Caco-2 (cell line): Measurements from ENCODE around the gene TTC6. TPM values are rescaled to one million over a fixed set of nuclear protein-coding genes. Genes with fewer than 3 reads are reported as not detected.

Experiments used
- BruUV-seq: library from RNA; stranded (reverse); fragments of 400-500 nt; replicated peaks from 2 replicates; lab custom pipeline; 2021; lab: Mats Ljungman, UMichigan
- CTCF ChIA-PET: fragments of 300-600 bp; sonication (Branson Sonifier 250); formaldehyde crosslinking; loops from one replicate; lab custom pipeline; 2022; ENCODE audit warnings: antibody characterized with exemption; lab: Charles Lee
- POLR2A ChIA-PET: fragments of 300-600 bp; sonication (Branson Sonifier 250); formaldehyde crosslinking; loops from one replicate; lab custom pipeline; 2022; ENCODE audit warnings: antibody characterized with exemption; lab: Charles Lee
- DNase-seq, 2 experiments: peaks; one replicate each; pipeline versions ENCODE4 v3.0.0 to v3.0.0-alpha.2; 2020 to 2022
- H3K27me3 ChIP-seq: replicated peaks from 2 replicates; pipeline ENCODE4 v1.6.0; 2011; ENCODE audit warnings: low read length; ENCODE audit not compliant: control insufficient read depth, insufficient read depth
- H3K36me3 ChIP-seq: 2 replicates; pipeline ENCODE4 v1.5.1; 2011; ENCODE audit warnings: low read length; ENCODE audit not compliant: control insufficient read depth, insufficient read depth
- H3K4me1 ChIP-seq: fragments of 250-450 bp; sonication (Bioruptor Pico); 2 replicates; pipeline ENCODE4 v1.5.1; 2020; ENCODE audit warnings: mild to moderate bottlenecking
- H3K4me3 ChIP-seq: 2 replicates; pipeline ENCODE4 v1.5.1; 2011; ENCODE audit warnings: low read depth, mild to moderate bottlenecking, control low read depth, low read length
- H3K9me3 ChIP-seq: fragments of 250-450 bp; sonication (Bioruptor Pico); 2 replicates; pipeline ENCODE4 v1.5.1; 2020; ENCODE audit warnings: mild to moderate bottlenecking, moderate library complexity
- H3K27ac Mint-ChIP-seq: one replicate; pipeline ENCODE4 v1.8.0; 2022; ENCODE audit warnings: mixed read lengths; ENCODE audit not compliant: unreplicated experiment
- H3K27me3 Mint-ChIP-seq: one replicate; pipeline ENCODE4 v1.8.0; 2022; ENCODE audit warnings: mixed read lengths; ENCODE audit not compliant: insufficient read depth, unreplicated experiment
- H3K36me3 Mint-ChIP-seq: one replicate; pipeline ENCODE4 v1.8.0; 2022; ENCODE audit warnings: mild to moderate bottlenecking, mixed read lengths; ENCODE audit not compliant: insufficient read depth, unreplicated experiment
- H3K4me1 Mint-ChIP-seq: one replicate; pipeline ENCODE4 v1.8.0; 2022; ENCODE audit warnings: low read depth, mixed read lengths; ENCODE audit not compliant: unreplicated experiment
- H3K4me3 Mint-ChIP-seq: one replicate; pipeline ENCODE4 v1.8.0; 2022; ENCODE audit warnings: mild to moderate bottlenecking, moderate library complexity, mixed read lengths; ENCODE audit not compliant: unreplicated experiment
- H3K9me3 Mint-ChIP-seq: one replicate; pipeline ENCODE4 v1.8.0; 2022; ENCODE audit warnings: mixed read lengths; ENCODE audit not compliant: unreplicated experiment
- intact Hi-C: fragments of 100-400 bp; cut with micrococcal nuclease; formaldehyde crosslinking; loops from one replicate; pipeline ENCODE4 v1.10.0; 2022; ENCODE audit not compliant: unreplicated experiment
- total RNA-seq: library from RNA; stranded (reverse); gene quantifications from 2 replicates; pipeline ENCODE4 v1.2.3, GENCODE V29; 2022
- TF ChIP-seq, protein P1 (sequence below), 2 experiments: fragments of 200-600 bp in 1 of 2; IDR thresholded peaks; 1 replicate in 1 of 2; 2 replicates in 1 of 2; pipeline versions ENCODE4 v1.5.1 to v1.8.0; 2011 to 2022; ENCODE audit warnings: antibody characterized with exemption in 1 of 2, control low read depth in 1 of 2, inconsistent platforms in 1 of 2, low read depth in 1 of 2, low read length in 1 of 2, mild to moderate bottlenecking in 1 of 2, moderate library complexity in 1 of 2; ENCODE audit not compliant: insufficient read depth in 1 of 2, severe bottlenecking in 1 of 2, unreplicated experiment in 1 of 2

TTC6 gene
- total RNA-seq, 1 experiment from 2014 or later, result 19.4 TPM

DNA sequence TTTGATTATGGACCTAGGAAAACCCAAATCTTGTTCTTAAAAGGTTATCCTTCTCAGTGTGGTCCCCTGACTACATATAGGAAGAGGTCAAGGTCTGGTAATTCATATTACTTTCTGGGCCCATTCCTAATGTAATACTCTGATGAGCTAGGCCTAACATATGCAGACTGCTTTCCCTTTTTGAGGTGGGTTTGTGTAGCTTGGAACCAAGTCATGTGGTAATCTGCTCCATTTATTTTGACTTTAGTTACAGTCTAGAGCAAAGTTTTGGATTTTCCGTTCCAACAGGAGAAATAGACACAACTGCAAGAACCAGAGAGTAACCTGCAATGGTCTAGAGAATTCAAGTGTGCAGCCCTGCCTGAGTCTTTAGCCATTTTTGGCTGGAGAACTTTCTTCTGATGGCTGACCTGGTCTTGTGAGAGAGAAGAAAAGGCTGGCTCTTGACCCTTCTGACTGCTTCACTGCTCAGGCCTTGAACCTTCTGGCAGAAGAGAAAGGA lies 22.5 kb downstream of the TTC6 start:
- BruUV-seq, result no TSS peak
- no peaks in the 10 kb centered on the region for H3K27me3 ChIP-seq
- H3K27me3 Mint-ChIP-seq, result no peaks in the 10 kb centered on the region
- peaks cover 23% of the 10 kb centered on the region for H3K9me3 Mint-ChIP-seq
- H3K36me3 ChIP-seq, result peaks cover 2% of the 10 kb centered on the region; the same call in 1 of the 2 replicates
- peaks cover 29% of the 10 kb centered on the region for H3K9me3 ChIP-seq
- no peaks in the 10 kb centered on the region for H3K4me1 ChIP-seq
- no peak overlapping the region for H3K27ac Mint-ChIP-seq
- ChIA-PET POLR2A (no interaction called here), CTCF (no interaction called here)
- peaks cover 30% of the 10 kb centered on the region for H3K36me3 Mint-ChIP-seq
- no peak for DNase-seq
- intact Hi-C loops, result no loop called here
- TF ChIP-seq, protein P1, sequence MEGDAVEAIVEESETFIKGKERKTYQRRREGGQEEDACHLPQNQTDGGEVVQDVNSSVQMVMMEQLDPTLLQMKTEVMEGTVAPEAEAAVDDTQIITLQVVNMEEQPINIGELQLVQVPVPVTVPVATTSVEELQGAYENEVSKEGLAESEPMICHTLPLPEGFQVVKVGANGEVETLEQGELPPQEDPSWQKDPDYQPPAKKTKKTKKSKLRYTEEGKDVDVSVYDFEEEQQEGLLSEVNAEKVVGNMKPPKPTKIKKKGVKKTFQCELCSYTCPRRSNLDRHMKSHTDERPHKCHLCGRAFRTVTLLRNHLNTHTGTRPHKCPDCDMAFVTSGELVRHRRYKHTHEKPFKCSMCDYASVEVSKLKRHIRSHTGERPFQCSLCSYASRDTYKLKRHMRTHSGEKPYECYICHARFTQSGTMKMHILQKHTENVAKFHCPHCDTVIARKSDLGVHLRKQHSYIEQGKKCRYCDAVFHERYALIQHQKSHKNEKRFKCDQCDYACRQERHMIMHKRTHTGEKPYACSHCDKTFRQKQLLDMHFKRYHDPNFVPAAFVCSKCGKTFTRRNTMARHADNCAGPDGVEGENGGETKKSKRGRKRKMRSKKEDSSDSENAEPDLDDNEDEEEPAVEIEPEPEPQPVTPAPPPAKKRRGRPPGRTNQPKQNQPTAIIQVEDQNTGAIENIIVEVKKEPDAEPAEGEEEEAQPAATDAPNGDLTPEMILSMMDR (IDR thresholded peaks at IDR 0.05; ENCODE audit: insufficient read depth in 1 of 2, low read depth in 1 of 2, low read length in 1 of 2, severe bottlenecking in 1 of 2, unreplicated experiment in 1 of 2), result no peak
- H3K4me1 Mint-ChIP-seq, result peaks cover 7% of the 10 kb centered on the region
- no peak overlapping the region for H3K4me3 Mint-ChIP-seq
- no peak overlapping the region for H3K4me3 ChIP-seq

DNA sequence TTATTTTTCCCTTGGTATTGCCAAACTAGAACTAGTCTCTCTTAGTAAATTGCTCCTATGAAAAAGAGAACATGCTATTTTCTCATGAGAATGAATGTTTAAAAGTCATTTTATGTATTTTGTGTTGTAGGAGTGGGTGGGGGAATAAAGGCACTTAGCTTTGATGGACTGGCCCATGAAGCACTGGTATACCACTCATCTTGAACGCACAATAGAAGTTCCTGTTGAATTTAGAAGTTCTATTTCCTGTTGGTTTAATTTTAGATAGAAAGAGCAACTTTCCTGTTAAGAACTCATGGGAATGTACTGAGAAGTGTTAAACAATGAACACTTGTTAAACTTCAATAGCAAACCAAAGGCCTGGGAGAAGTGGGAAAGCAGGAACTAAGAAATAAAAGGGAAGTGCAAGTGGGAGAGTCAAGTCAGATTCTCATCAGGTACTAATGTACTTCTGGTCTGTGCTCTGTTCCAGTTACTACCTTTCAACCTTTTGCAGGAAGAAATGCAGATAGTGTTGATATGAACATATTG lies 23.1 kb downstream of the TTC6 start:
- H3K9me3 Mint-ChIP-seq, result peaks cover 18% of the 10 kb centered on the region
- ChIA-PET POLR2A (no interaction called here), CTCF (no interaction called here)
- Histone ChIP-seq H3K4me1 (no peaks in the 10 kb centered on the region), H3K36me3 (peaks cover 2% of the 10 kb centered on the region; the same call in 1 of the 2 replicates), H3K4me3 (no peak overlapping the region), H3K27me3 (no peaks in the 10 kb centered on the region), H3K9me3 (peaks cover 26% of the 10 kb centered on the region)
- TF ChIP-seq, protein P1 (IDR thresholded peaks at IDR 0.05; ENCODE audit: insufficient read depth in 1 of 2, low read depth in 1 of 2, low read length in 1 of 2, severe bottlenecking in 1 of 2, unreplicated experiment in 1 of 2), result no peak
- peaks cover 30% of the 10 kb centered on the region for H3K36me3 Mint-ChIP-seq
- no peaks in the 10 kb centered on the region for H3K27me3 Mint-ChIP-seq
- intact Hi-C loops, result no loop called here
- H3K4me1 Mint-ChIP-seq, result peaks cover 7% of the 10 kb centered on the region
- no peak for DNase-seq
- no TSS peak for BruUV-seq
- H3K4me3 Mint-ChIP-seq, result no peak overlapping the region
- no peak overlapping the region for H3K27ac Mint-ChIP-seq

DNA sequence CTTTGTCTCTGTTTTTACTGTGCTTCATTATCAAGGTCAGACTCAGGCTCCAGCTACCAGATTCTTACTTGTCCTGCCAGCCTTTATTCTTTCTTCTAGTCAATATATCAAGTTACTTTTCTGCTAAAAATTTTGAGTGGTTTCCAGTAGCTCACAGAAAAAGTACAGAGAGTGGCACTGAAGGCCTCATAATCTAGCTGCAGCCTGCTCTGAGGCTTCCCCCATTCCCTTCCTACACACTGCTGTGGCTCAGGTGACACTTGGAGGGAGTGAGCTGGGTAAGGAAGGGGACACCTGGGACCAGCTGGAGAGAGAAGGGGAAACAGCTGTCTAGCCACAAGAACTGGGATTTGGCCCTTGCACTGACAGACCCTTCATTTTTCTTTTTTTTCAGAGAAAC lies 25.4 kb downstream of the TTC6 start:
- Mint-ChIP-seq H3K4me3 (no peak overlapping the region), H3K36me3 (peaks cover 25% of the 10 kb centered on the region), H3K27me3 (no peaks in the 10 kb centered on the region), H3K27ac (no peak overlapping the region), H3K9me3 (peaks cover 5% of the 10 kb centered on the region), H3K4me1 (peaks cover 7% of the 10 kb centered on the region)
- Histone ChIP-seq H3K9me3 (peaks cover 3% of the 10 kb centered on the region), H3K36me3 (peaks cover 2% of the 10 kb centered on the region; the same call in 1 of the 2 replicates), H3K4me1 (no peaks in the 10 kb centered on the region), H3K27me3 (no peaks in the 10 kb centered on the region), H3K4me3 (no peak overlapping the region)
- BruUV-seq, result no TSS peak
- DNase-seq, result no peak
- ChIA-PET POLR2A (no interaction called here), CTCF (no interaction called here)
- TF ChIP-seq, protein P1 (IDR thresholded peaks at IDR 0.05; ENCODE audit: insufficient read depth in 1 of 2, low read depth in 1 of 2, low read length in 1 of 2, severe bottlenecking in 1 of 2, unreplicated experiment in 1 of 2), result no peak
- intact Hi-C loops, result no loop called here
